ENCODE measurements around the gene POLD4. TPM values are rescaled to one million over a fixed set of nuclear protein-coding genes. Genes with fewer than 3 reads are reported as not detected.

The POLD4 gene
- total RNA-seq, 2 experiments from 2014 or later = 153 to 171 TPM

DNA sequence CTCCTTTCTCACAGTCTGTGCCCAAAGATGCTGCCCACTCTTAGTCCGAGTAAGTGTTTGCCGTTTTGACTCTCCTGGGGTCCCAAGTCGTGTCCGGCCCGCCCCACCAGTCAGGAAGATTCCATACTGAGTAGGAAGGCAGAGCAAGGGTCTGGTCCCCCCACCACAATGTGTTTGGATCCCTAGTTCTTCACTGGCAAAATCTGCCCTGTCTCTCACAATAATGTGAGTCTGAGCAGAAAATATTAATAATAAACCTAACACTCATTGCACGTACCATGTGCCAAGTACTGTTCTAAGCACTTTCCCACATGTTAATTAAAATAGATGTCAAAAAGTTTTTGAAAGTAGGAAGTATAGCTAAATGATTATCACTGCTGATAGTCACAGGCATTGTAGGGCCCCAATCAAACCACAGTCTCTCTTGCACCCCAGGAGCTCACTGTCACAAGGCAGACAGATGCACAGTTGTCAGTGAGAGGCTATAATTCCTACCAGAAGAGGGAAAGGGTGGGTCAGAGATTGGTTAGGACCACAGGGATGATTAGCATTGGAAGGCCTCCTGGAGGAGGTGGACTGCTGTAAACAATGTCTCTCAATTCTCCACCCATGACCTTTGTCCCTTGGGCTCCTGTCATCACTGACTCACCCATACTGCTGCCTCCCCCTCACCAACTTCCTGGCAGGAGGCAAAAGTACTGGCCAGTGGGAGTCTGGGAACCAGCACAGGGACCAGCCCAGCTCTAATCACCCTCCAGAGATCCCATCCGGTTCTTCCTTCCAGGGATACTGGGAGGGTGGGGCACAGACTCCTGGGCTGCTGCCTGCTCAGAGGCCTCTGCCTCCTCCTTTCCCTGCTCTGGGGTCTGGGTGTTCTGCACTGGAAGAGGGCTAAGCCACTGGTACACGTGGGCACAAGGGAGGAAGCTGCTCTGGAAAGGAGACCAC, 1.0 kb upstream of the POLD4 start:
- peaks cover 70% of the 10 kb centered on the region for H3K4me1 ChIP-seq (ENCODE audit: insufficient read depth, low read length, poor library complexity, severe bottlenecking)
- H3K9me3 ChIP-seq (ENCODE audit: low read length) = no peaks in the 10 kb centered on the region
- CTCF ChIA-PET (ENCODE audit: unreplicated experiment) = interaction anchor here (0.7 to 7.3 kb wide), 4 partner anchors 9 to 45 kb away, joined by 3 to 136 read pairs (median 8); no protein-coding TSS in a partner anchor
- H3K36me3 ChIP-seq (ENCODE audit: insufficient read depth, low read length) = peaks cover 9% of the 10 kb centered on the region; the same call in 1 of the 2 replicates
- H3K4me2 ChIP-seq (ENCODE audit: low read length) = peak overlapping the region; percentile 96
- no peaks in the 10 kb centered on the region for H3K9me2 ChIP-seq (ENCODE audit: insufficient read depth, low read length)
- TF ChIP-seq EZH2phosphoT487 (IDR thresholded peaks at IDR 0.05; ENCODE audit: borderline replicate concordance, low read depth, low read length) = no peak
- TF ChIP-seq, protein P1, sequence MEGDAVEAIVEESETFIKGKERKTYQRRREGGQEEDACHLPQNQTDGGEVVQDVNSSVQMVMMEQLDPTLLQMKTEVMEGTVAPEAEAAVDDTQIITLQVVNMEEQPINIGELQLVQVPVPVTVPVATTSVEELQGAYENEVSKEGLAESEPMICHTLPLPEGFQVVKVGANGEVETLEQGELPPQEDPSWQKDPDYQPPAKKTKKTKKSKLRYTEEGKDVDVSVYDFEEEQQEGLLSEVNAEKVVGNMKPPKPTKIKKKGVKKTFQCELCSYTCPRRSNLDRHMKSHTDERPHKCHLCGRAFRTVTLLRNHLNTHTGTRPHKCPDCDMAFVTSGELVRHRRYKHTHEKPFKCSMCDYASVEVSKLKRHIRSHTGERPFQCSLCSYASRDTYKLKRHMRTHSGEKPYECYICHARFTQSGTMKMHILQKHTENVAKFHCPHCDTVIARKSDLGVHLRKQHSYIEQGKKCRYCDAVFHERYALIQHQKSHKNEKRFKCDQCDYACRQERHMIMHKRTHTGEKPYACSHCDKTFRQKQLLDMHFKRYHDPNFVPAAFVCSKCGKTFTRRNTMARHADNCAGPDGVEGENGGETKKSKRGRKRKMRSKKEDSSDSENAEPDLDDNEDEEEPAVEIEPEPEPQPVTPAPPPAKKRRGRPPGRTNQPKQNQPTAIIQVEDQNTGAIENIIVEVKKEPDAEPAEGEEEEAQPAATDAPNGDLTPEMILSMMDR (conservative IDR thresholded peaks at IDR 0.05; ENCODE audit: low read length) = no peak
- no peak overlapping the region for H2AFZ ChIP-seq (ENCODE audit: low read length)
- POLR2A ChIA-PET = interaction anchor here (0.6 to 9.3 kb wide), 8 partner anchors 12 to 323 kb away, joined by 3 to 106 read pairs (median 4); partner anchors contain the start of genes CLCF1 and PPP1CA
- intact Hi-C loops (cut with micrococcal nuclease; ENCODE audit: unreplicated experiment) = loop anchor here (5.0 to 10.0 kb wide), 4 partner anchors 113 to 230 kb away; partner anchors contain the start of genes AIP, CDK2AP2, GSTP1 and PITPNM1
- H3K4me3 ChIP-seq (ENCODE audit: low read depth, low read length, poor library complexity, severe bottlenecking) = peak overlapping the region; percentile 70
- H3K79me2 ChIP-seq (ENCODE audit: insufficient read depth, low read depth, low read length) = peaks cover 11% of the 10 kb centered on the region; the same call in 1 of the 2 replicates
- peak overlapping the region; percentile 93 for H3K27ac ChIP-seq (ENCODE audit: low read depth, low read length, poor library complexity, severe bottlenecking)
- BruUV-seq (replicated peaks) = TSS peak; percentile 94
- peak; percentile 37 for DNase-seq (ENCODE audit: low spot score)
- H4K20me1 ChIP-seq (ENCODE audit: insufficient read depth, low read length) = no peaks in the 10 kb centered on the region

DNA sequence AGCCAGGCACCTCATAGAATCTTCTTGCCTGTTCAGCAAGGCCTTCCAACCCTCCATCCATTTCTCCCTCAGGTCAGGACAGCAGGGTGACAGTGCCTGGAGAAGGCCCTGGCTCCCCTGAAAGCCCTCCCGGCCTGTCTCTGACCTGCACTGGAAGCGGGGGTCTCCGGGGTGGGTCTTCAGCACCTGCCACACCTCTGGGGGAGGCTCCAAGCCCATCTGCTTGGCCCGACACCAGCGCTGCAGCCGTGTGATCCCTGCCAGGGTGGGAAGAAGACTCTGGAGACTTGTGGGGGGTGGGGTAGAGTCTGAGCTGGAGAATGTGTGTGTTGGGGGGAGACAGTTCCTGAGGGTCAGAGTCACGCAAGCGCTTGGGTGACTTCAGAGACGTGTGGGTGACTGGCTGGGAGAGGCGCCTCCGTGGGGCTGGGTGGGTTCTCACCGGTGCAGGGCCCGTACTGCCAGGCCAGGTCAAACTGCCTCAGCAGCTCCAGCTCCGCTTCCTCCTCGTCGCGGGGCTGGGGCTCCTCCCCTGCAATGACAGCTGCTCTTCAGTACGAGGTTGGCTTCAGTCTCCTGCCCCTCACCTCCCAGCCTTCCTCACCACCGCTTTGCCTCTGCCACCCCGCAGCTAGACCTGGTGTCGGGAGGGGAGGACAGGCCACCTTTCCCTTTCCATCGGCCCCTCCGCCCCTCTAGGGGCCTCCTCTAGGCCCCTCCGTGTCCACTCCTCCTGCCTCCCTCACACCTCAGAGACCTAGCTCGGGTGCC, 615 bp downstream of the POLD4 start:
- Histone ChIP-seq H3K4me3 (ENCODE audit: low read depth, low read length, poor library complexity, severe bottlenecking) (peak overlapping the region; percentile 77), H3K79me2 (ENCODE audit: insufficient read depth, low read depth, low read length) (peaks cover 11% of the 10 kb centered on the region; the same call in 1 of the 2 replicates), H3K4me1 (ENCODE audit: insufficient read depth, low read length, poor library complexity, severe bottlenecking) (peaks cover 79% of the 10 kb centered on the region), H3K9me2 (ENCODE audit: insufficient read depth, low read length) (no peaks in the 10 kb centered on the region), H3K4me2 (ENCODE audit: low read length) (peak overlapping the region; percentile 86), H4K20me1 (ENCODE audit: insufficient read depth, low read length) (no peaks in the 10 kb centered on the region), H3K9me3 (ENCODE audit: low read length) (no peaks in the 10 kb centered on the region), H3K36me3 (ENCODE audit: insufficient read depth, low read length) (peaks cover 9% of the 10 kb centered on the region; the same call in 1 of the 2 replicates), H2AFZ (ENCODE audit: low read length) (no peak overlapping the region), H3K27ac (ENCODE audit: low read depth, low read length, poor library complexity, severe bottlenecking) (peak overlapping the region; percentile 93)
- peak; percentile 89 for DNase-seq (ENCODE audit: low spot score)
- TF ChIP-seq, protein P1 (conservative IDR thresholded peaks at IDR 0.05; ENCODE audit: low read length) = no peak
- no peak for TF ChIP-seq EZH2phosphoT487 (IDR thresholded peaks at IDR 0.05; ENCODE audit: borderline replicate concordance, low read depth, low read length)
- CTCF ChIA-PET (ENCODE audit: unreplicated experiment) = interaction anchor here (0.6 to 7.3 kb wide), 6 partner anchors 25 to 114 kb away, joined by 3 to 136 read pairs (median 4); partner anchors contain the start of gene PTPRCAP
- no TSS peak for BruUV-seq (replicated peaks)
- intact Hi-C loops (cut with micrococcal nuclease; ENCODE audit: unreplicated experiment) = loop anchor here (5.0 to 10.0 kb wide), 4 partner anchors 115 to 232 kb away; partner anchors contain the start of genes AIP, CDK2AP2, GSTP1 and PITPNM1
- POLR2A ChIA-PET = interaction anchor here (0.6 to 9.3 kb wide), 14 partner anchors 8 to 459 kb away, joined by 3 to 106 read pairs (median 3); partner anchors contain the start of gene RAD9A
